H1 (cell line): ENCODE data around the gene ZSWIM6. TPM values are rescaled to one million over a fixed set of nuclear protein-coding genes. Genes with fewer than 3 reads are reported as not detected.

ENCODE experiments used
- CTCF ChIA-PET: fragments of 300-600 bp; sonication (Branson Sonifier 250); formaldehyde crosslinking; loops from one replicate; lab custom pipeline; 2021; ENCODE audit not compliant: partially characterized antibody; lab: Charles Lee
- POLR2A ChIA-PET: fragments of 300-600 bp; sonication (Branson Sonifier 250); formaldehyde crosslinking; loops from one replicate; lab custom pipeline; 2021; ENCODE audit warnings: inconsistent platforms; ENCODE audit not compliant: partially characterized antibody; lab: Charles Lee
- DNase-seq, 2 experiments: peaks; one replicate each; pipeline versions ENCODE4 v3.0.0 to v3.0.0-alpha.2; 2010 to 2022; ENCODE audit warnings: low spot score in 2 of 2, low read depth in 1 of 2, mixed read lengths in 1 of 2
- FAIRE-seq: peaks from 2 replicates; lab custom pipeline; 2011; peaks lifted over from hg19 to GRCh38; lab: Jason Lieb, UNC
- H2AFZ ChIP-seq: 2 replicates; pipeline ENCODE4 v1.8.1; 2012; ENCODE audit warnings: low read length, inconsistent platforms
- H2AK5ac ChIP-seq: 2 replicates; pipeline ENCODE4 v1.6.1; 2013; ENCODE audit warnings: low read depth, low read length
- H2BK120ac ChIP-seq: replicated peaks from 2 replicates; pipeline ENCODE3; 2013; ENCODE audit warnings: low read depth, low read length, inconsistent platforms
- H2BK12ac ChIP-seq: 2 replicates; pipeline ENCODE4 v1.6.1; 2013; ENCODE audit warnings: low read depth, low read length
- H2BK15ac ChIP-seq: 2 replicates; pipeline ENCODE4 v1.6.1; 2013; ENCODE audit warnings: low read length
- H2BK20ac ChIP-seq: 2 replicates; pipeline ENCODE4 v1.6.1; 2013; ENCODE audit warnings: low read length
- H2BK5ac ChIP-seq: 2 replicates; pipeline ENCODE4 v1.6.1; 2013; ENCODE audit warnings: low read depth, low read length
- H3K14ac ChIP-seq: 2 replicates; pipeline ENCODE4 v1.6.1; 2013; ENCODE audit warnings: inconsistent platforms; ENCODE audit not compliant: insufficient read length
- H3K18ac ChIP-seq: 2 replicates; pipeline ENCODE4 v1.6.1; 2013; ENCODE audit warnings: low read length; ENCODE audit errors: extremely low read depth
- H3K23ac ChIP-seq: 2 replicates; pipeline ENCODE4 v1.6.1; 2013; ENCODE audit warnings: inconsistent platforms; ENCODE audit not compliant: insufficient read length
- H3K23me2 ChIP-seq: 2 replicates; pipeline ENCODE4 v1.6.1; 2013; ENCODE audit warnings: low read depth, low read length
- H3K27ac ChIP-seq: 2 replicates; pipeline ENCODE4 v1.6.1; 2011; ENCODE audit warnings: low read depth, low read length, inconsistent platforms
- H3K27me3 ChIP-seq, 4 experiments: replicated peaks in 1 of 4; 1 replicate in 1 of 4; 2 replicates in 3 of 4; pipeline versions ENCODE4 v1.6.1 to v1.8.1; 2011 to 2013; ENCODE audit warnings: low read length in 3 of 4, mild to moderate bottlenecking in 3 of 4, inconsistent platforms in 2 of 4, mixed read lengths in 2 of 4, moderate library complexity in 1 of 4; ENCODE audit not compliant: control insufficient read depth in 3 of 4, insufficient read depth in 3 of 4; ENCODE audit errors: extremely low read depth in 1 of 4
- H3K36me3 ChIP-seq, 4 experiments: 2 replicates each; pipeline versions ENCODE4 v1.6.1 to v1.8.1; 2011 to 2013; ENCODE audit warnings: mild to moderate bottlenecking in 4 of 4, low read length in 3 of 4, moderate library complexity in 2 of 4, control low read depth in 1 of 4, inconsistent platforms in 1 of 4; ENCODE audit not compliant: insufficient read depth in 4 of 4, control insufficient read depth in 2 of 4
- H3K4ac ChIP-seq: replicated peaks from 2 replicates; pipeline ENCODE3; 2013; ENCODE audit warnings: low read length, low read depth, mixed read lengths, inconsistent platforms; ENCODE audit not compliant: insufficient read length
- H3K4me1 ChIP-seq, 4 experiments: replicated peaks in 1 of 4; 1 replicate in 1 of 4; 2 replicates in 3 of 4; pipeline versions ENCODE4 v1.6.1 to v1.8.1; 2011 to 2013; ENCODE audit warnings: low read length in 3 of 4, inconsistent platforms in 2 of 4, mixed read lengths in 1 of 4; ENCODE audit not compliant: insufficient read depth in 4 of 4, control insufficient read depth in 3 of 4
- H3K4me2 ChIP-seq, 2 experiments: 2 replicates each; pipeline versions ENCODE4 v1.6.1 to v1.8.1; 2011 to 2013; ENCODE audit warnings: low read depth in 2 of 2, low read length in 2 of 2, control low read depth in 1 of 2, inconsistent platforms in 1 of 2, mild to moderate bottlenecking in 1 of 2; ENCODE audit not compliant: insufficient read depth in 1 of 2
- H3K4me3 ChIP-seq, 4 experiments: fragments of 200-600, 300-600 bp in 1 of 4; sonication (generic), shearing (Covaris generic), sonication (Bioruptor Twin) in 1 of 4; 2 replicates each; pipeline versions ENCODE4 v1.5.1 to v1.8.1; 2011 to 2016; ENCODE audit warnings: low read length in 4 of 4, low read depth in 3 of 4, control low read depth in 2 of 4, inconsistent platforms in 2 of 4, mild to moderate bottlenecking in 2 of 4, mixed read lengths in 1 of 4, moderate library complexity in 1 of 4; ENCODE audit not compliant: insufficient read depth in 2 of 4; ENCODE audit errors: extremely low read depth in 1 of 4
- H3K56ac ChIP-seq: replicated peaks from 2 replicates; pipeline ENCODE3; 2013; ENCODE audit warnings: low read depth, mild to moderate bottlenecking, mixed read lengths, low read length, inconsistent platforms; ENCODE audit not compliant: insufficient read length
- H3K79me1 ChIP-seq: 2 replicates; pipeline ENCODE4 v1.6.1; 2013; ENCODE audit warnings: low read depth, low read length, control low read depth
- H3K79me2 ChIP-seq, 2 experiments: 2 replicates each; pipeline versions ENCODE4 v1.6.1 to v1.8.1; 2012 to 2013; ENCODE audit warnings: low read length in 2 of 2, mild to moderate bottlenecking in 2 of 2, inconsistent platforms in 1 of 2; ENCODE audit not compliant: insufficient read depth in 2 of 2, control insufficient read depth in 1 of 2
- H3K9ac ChIP-seq, 4 experiments: replicated peaks in 1 of 4; 1 replicate in 1 of 4; 2 replicates in 3 of 4; pipeline versions ENCODE4 v1.6.1 to v1.8.1; 2011 to 2013; ENCODE audit warnings: low read depth in 3 of 4, low read length in 3 of 4, control low read depth in 2 of 4, mild to moderate bottlenecking in 2 of 4, moderate library complexity in 2 of 4, inconsistent platforms in 1 of 4; ENCODE audit errors: extremely low read depth in 1 of 4
- H3K9me3 ChIP-seq, 2 experiments: 2 replicates each; pipeline versions ENCODE4 v1.6.1 to v1.8.1; 2012 to 2013; ENCODE audit warnings: mild to moderate bottlenecking in 2 of 2, moderate library complexity in 2 of 2, control low read depth in 1 of 2, inconsistent platforms in 1 of 2, low read depth in 1 of 2, low read length in 1 of 2, mixed read lengths in 1 of 2; ENCODE audit not compliant: insufficient read depth in 2 of 2
- H4K20me1 ChIP-seq, 2 experiments: replicated peaks in 1 of 2; 2 replicates each; pipeline versions ENCODE3 to v1.8.1; 2011 to 2013; ENCODE audit warnings: inconsistent platforms in 2 of 2, low read length in 2 of 2, mild to moderate bottlenecking in 1 of 2; ENCODE audit not compliant: insufficient read depth in 2 of 2, control insufficient read depth in 1 of 2
- H4K5ac ChIP-seq: 2 replicates; pipeline ENCODE4 v1.6.1; 2013; ENCODE audit warnings: low read length, low read depth, mixed read lengths, inconsistent platforms; ENCODE audit not compliant: insufficient read length
- H4K8ac ChIP-seq: 2 replicates; pipeline ENCODE4 v1.8.0; 2013; ENCODE audit warnings: mild to moderate bottlenecking, moderate library complexity, low read length, inconsistent platforms; ENCODE audit not compliant: insufficient read depth; ENCODE audit errors: extremely low read depth
- H4K91ac ChIP-seq: replicated peaks from 2 replicates; pipeline ENCODE3; 2013; ENCODE audit warnings: low read length, mixed read lengths, inconsistent platforms; ENCODE audit not compliant: insufficient read length
- ATF3 ChIP-seq: IDR thresholded peaks from 2 replicates; pipeline ENCODE4 v1.6.1; 2011; ENCODE audit warnings: low read depth, mild to moderate bottlenecking, low read length; ENCODE audit not compliant: insufficient read depth
- CHD2 ChIP-seq: IDR thresholded peaks from 2 replicates; pipeline ENCODE4 v1.6.1; 2012; ENCODE audit warnings: low read length, improper control_type of control experiment
- EGR1 ChIP-seq: IDR thresholded peaks from 2 replicates; pipeline ENCODE4 v1.6.1; 2011; ENCODE audit warnings: low read depth, low read length, borderline replicate concordance
- GABPA ChIP-seq: IDR thresholded peaks from 2 replicates; pipeline ENCODE4 v1.6.1; 2011; ENCODE audit warnings: mild to moderate bottlenecking, low read length, moderate library complexity, borderline replicate concordance; ENCODE audit not compliant: insufficient read depth
- HDAC6 ChIP-seq: IDR thresholded peaks from one replicate; pipeline ENCODE4 v1.7.1; 2012; ENCODE audit warnings: low read depth, mild to moderate bottlenecking, inconsistent platforms, low read length, moderate library complexity
- JUN ChIP-seq: IDR thresholded peaks from 2 replicates; pipeline ENCODE4 v1.6.1; 2011; ENCODE audit warnings: low read depth, mild to moderate bottlenecking, improper control_type of control experiment, low read length
- KDM1A ChIP-seq: fragments of 200-600, 300-600 bp; sonication (generic); IDR thresholded peaks from 2 replicates; pipeline ENCODE4 v1.7.1; 2016; ENCODE audit warnings: mild to moderate bottlenecking, low read length, borderline replicate concordance
- NRF1 ChIP-seq: IDR thresholded peaks from 2 replicates; pipeline ENCODE4 v1.6.1; 2011; ENCODE audit warnings: mild to moderate bottlenecking, low read depth, low read length, improper control_type of control experiment
- POLR2AphosphoS5 ChIP-seq: IDR thresholded peaks from 2 replicates; pipeline ENCODE4 v1.6.1; 2011; ENCODE audit warnings: low read depth, low read length
- SAP30 ChIP-seq: fragments of 300-600 bp; sonication (generic); IDR thresholded peaks from 2 replicates; pipeline ENCODE4 v1.7.1; 2012; ENCODE audit warnings: low read length, moderate library complexity, mild to moderate bottlenecking, inconsistent platforms; ENCODE audit not compliant: insufficient read depth, insufficient replicate concordance
- SIN3A ChIP-seq, 2 experiments: IDR thresholded peaks in 1 of 2; conservative IDR thresholded peaks in 1 of 2; 2 replicates each; pipeline ENCODE4 v1.6.1; 2011 to 2012; ENCODE audit warnings: low read length in 2 of 2, improper control_type of control experiment in 1 of 2, low read depth in 1 of 2, mild to moderate bottlenecking in 1 of 2
- TBP ChIP-seq: IDR thresholded peaks from 2 replicates; pipeline ENCODE4 v1.6.1; 2011; ENCODE audit warnings: low read depth, low read length, improper control_type of control experiment
- TEAD4 ChIP-seq: IDR thresholded peaks from 2 replicates; pipeline ENCODE4 v1.6.1; 2012; ENCODE audit warnings: low read depth, low read length, inconsistent platforms, mixed read lengths
- ZNF274 ChIP-seq: IDR thresholded peaks from 2 replicates; pipeline ENCODE4 v1.7.0; 2012; ENCODE audit warnings: low read length, borderline replicate concordance; ENCODE audit errors: extremely low read depth
- WGBS, 2 experiments: shearing (Covaris generic) in 1 of 2; methylation state at CpG; one replicate each; pipeline versions ENCODE4 v1.1.6 to v1.1.7; 2013 to 2015; ENCODE audit warnings: low lambda C conversion rate in 2 of 2, mixed read lengths in 2 of 2, inconsistent platforms in 1 of 2, low coverage in 1 of 2, missing lambda C conversion rate in 1 of 2; ENCODE audit not compliant: insufficient replicate concordance in 2 of 2, insufficient coverage in 1 of 2, insufficient read length in 1 of 2; ENCODE audit errors: extremely low coverage in 1 of 2, missing lambda C conversion rate in 1 of 2; 5-methylcytosine and 5-hydroxymethylcytosine counted together
- polyA plus RNA-seq, 7 experiments: library from polyadenylated mRNA; depleted of rRNA in 3 of 7; stranded (reverse) in 5 of 7; unstranded in 2 of 7; fragments of >200 nt in 5 of 7; fragments of 200-250 nt in 2 of 7; gene quantifications; 1 replicate in 5 of 7; 2 replicates in 1 of 7; 4 replicates in 1 of 7; pipeline versions ENCODE4 v1.2.1 to v1.2.3, GENCODE V29; 2011 to 2013; ENCODE audit warnings: missing spikeins in 2 of 7, mixed read lengths in 2 of 7
- total RNA-seq: library from RNA; stranded (reverse); fragmentation: NEBNext Ultra II Directional; extraction: Animal tissue kit (Norgen Biotek cat#: 25700); gene quantifications from 2 replicates; pipeline ENCODE4 v1.2.1, GENCODE V29; 2021

ZSWIM6 gene
- total and polyA plus RNA-seq, 2 of the 8 experiments (the other 6 are each of a cell fraction or from before 2014, with no cell fraction given): 7.9 to 12.4 TPM

GRCh38 chr5:61429906-61430305 lies 97.8 kb downstream of the ZSWIM6 start:
- Histone ChIP-seq H3K79me1 (peaks cover 2% of the 10 kb centered on the region; the same call in 1 of the 2 replicates), H3K27me3 (no peaks in the 10 kb centered on the region), H4K5ac (no peak overlapping the region), H3K4me2 (no peak overlapping the region), H3K4ac (no peak overlapping the region), H2BK15ac (no peak overlapping the region), H3K79me2 (peaks cover 0 to 36% of the 10 kb centered on the region in 2 experiments; a peak in 3 of 4 replicates), H2BK120ac (no peak overlapping the region), H3K9ac (no peak overlapping the region), H2BK20ac (no peak overlapping the region), H3K56ac (no peak overlapping the region), H3K4me1 (peaks cover 2 to 12% (median 9%) of the 10 kb centered on the region in 4 experiments; a peak in 5 of 7 replicates), H3K23ac (no peak overlapping the region), H2AFZ (no peak overlapping the region), H2BK5ac (no peak overlapping the region), H2BK12ac (no peak overlapping the region), H3K36me3 (no peaks in the 10 kb centered on the region), H4K20me1 (no peaks in the 10 kb centered on the region), H3K27ac (no peak overlapping the region), H3K18ac (no peak overlapping the region), H3K23me2 (no peaks in the 10 kb centered on the region), H3K9me3 (no peaks in the 10 kb centered on the region), H3K14ac (no peak overlapping the region), H4K8ac (no peak overlapping the region), H4K91ac (no peak overlapping the region), H3K4me3 (no peak overlapping the region), H2AK5ac (no peak overlapping the region)
- WGBS, 2 experiments: 89% methylated on average over 1 of the region's 1 CpG; no CpG with 5 or more reads in 1 of the 2 experiments
- POLR2A ChIA-PET: no interaction called here
- CTCF ChIA-PET: no interaction called here
- no peak for FAIRE-seq
- DNase-seq: no peak
- TF ChIP-seq NRF1 (no peak), ZNF274 (no peak), POLR2AphosphoS5 (no peak), ATF3 (no peak), SIN3A (conservative IDR thresholded peaks at IDR 0.05 in 1 of 2, IDR thresholded peaks at IDR 0.05 in 1 of 2; ENCODE audit: low read depth in 1 of 2, low read length in 2 of 2) (no peak), JUN (no peak), GABPA (no peak), TBP (no peak), HDAC6 (no peak), CHD2 (no peak), EGR1 (no peak), SAP30 (no peak), KDM1A (no peak), TEAD4 (no peak)
